ENCODE data around the gene PROM2. TPM values are rescaled to one million over a fixed set of nuclear protein-coding genes. Genes with fewer than 3 reads are reported as not detected.

Gene PROM2
- total RNA-seq, 1 donor from 2014 or later: 5.4 TPM

- H3K9me3 Mint-ChIP-seq (ENCODE audit: unreplicated experiment): peaks cover 7% of the 10 kb centered on the region
- peaks cover under 1% of the 10 kb centered on the region for H3K36me3 Mint-ChIP-seq (ENCODE audit: unreplicated experiment)
- no peak for DNase-seq
- no peak for TF ChIP-seq CTCF (IDR thresholded peaks at IDR 0.05; ENCODE audit: partially characterized antibody, unreplicated experiment)
- H3K4me1 Mint-ChIP-seq (ENCODE audit: low read depth, unreplicated experiment): peaks cover 5% of the 10 kb centered on the region
- no peak overlapping the region for H3K27ac Mint-ChIP-seq (ENCODE audit: unreplicated experiment)
- H3K4me3 Mint-ChIP-seq (ENCODE audit: unreplicated experiment): no peak overlapping the region
- peaks cover 24% of the 10 kb centered on the region for H3K27me3 Mint-ChIP-seq (ENCODE audit: unreplicated experiment)
Observed at GRCh38 chr2:95284886-95285541, 10.8 kb downstream of the PROM2 start.

- H3K27ac Mint-ChIP-seq (ENCODE audit: unreplicated experiment): no peak overlapping the region
- H3K4me1 Mint-ChIP-seq (ENCODE audit: low read depth, unreplicated experiment): peaks cover 5% of the 10 kb centered on the region
- H3K36me3 Mint-ChIP-seq (ENCODE audit: unreplicated experiment): peaks cover 6% of the 10 kb centered on the region
- DNase-seq: no peak
- no peak for TF ChIP-seq CTCF (IDR thresholded peaks at IDR 0.05; ENCODE audit: partially characterized antibody, unreplicated experiment)
- peaks cover 9% of the 10 kb centered on the region for H3K9me3 Mint-ChIP-seq (ENCODE audit: unreplicated experiment)
- no peak overlapping the region for H3K4me3 Mint-ChIP-seq (ENCODE audit: unreplicated experiment)
- peaks cover 23% of the 10 kb centered on the region for H3K27me3 Mint-ChIP-seq (ENCODE audit: unreplicated experiment)
Observed at GRCh38 chr2:95285542-95285932, 11.3 kb downstream of the PROM2 start.

GRCh38 chr2:95287336-95287735, 13.1 kb downstream of the PROM2 start:
- Mint-ChIP-seq H3K27ac (ENCODE audit: unreplicated experiment) (no peak overlapping the region), H3K27me3 (ENCODE audit: unreplicated experiment) (peaks cover 22% of the 10 kb centered on the region)
- no peak for TF ChIP-seq CTCF (IDR thresholded peaks at IDR 0.05; ENCODE audit: partially characterized antibody, unreplicated experiment)

DNA sequence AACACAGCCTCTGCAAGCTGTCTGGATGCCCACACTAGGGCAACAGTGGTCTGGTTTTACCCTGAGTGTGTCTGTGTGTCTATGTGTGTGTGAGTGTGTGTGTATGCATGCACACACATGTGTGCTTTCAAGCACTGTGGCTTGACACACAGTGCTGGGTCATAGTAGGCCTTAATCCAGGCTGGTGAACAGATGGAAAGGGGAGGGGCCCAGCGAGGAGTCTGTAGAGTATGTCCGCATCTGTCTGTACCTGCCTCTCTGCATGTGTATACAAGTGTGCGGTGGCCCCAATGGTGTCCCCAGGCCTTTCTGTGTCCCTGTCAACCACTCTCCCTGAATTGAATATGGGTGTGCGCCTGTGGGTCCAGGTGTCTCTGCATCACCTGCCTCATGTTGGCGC, 13.6 kb downstream of the PROM2 start:
- H3K27ac Mint-ChIP-seq (ENCODE audit: unreplicated experiment): no peak overlapping the region
- peaks cover 5% of the 10 kb centered on the region for H3K4me1 Mint-ChIP-seq (ENCODE audit: low read depth, unreplicated experiment)
- TF ChIP-seq CTCF (IDR thresholded peaks at IDR 0.05; ENCODE audit: partially characterized antibody, unreplicated experiment): no peak
- peaks cover 17% of the 10 kb centered on the region for H3K27me3 Mint-ChIP-seq (ENCODE audit: unreplicated experiment)
- H3K4me3 Mint-ChIP-seq (ENCODE audit: unreplicated experiment): no peak overlapping the region
- DNase-seq: no peak
- peaks cover 23% of the 10 kb centered on the region for H3K36me3 Mint-ChIP-seq (ENCODE audit: unreplicated experiment)
- H3K9me3 Mint-ChIP-seq (ENCODE audit: unreplicated experiment): peaks cover 11% of the 10 kb centered on the region

More at GRCh38 chr2:95287336-95287735, 13.1 kb downstream of the PROM2 start:
- Mint-ChIP-seq H3K9me3 (ENCODE audit: unreplicated experiment) (peaks cover 11% of the 10 kb centered on the region), H3K4me1 (ENCODE audit: low read depth, unreplicated experiment) (peaks cover 5% of the 10 kb centered on the region), H3K36me3 (ENCODE audit: unreplicated experiment) (peaks cover 21% of the 10 kb centered on the region), H3K4me3 (ENCODE audit: unreplicated experiment) (no peak overlapping the region)
- no peak for DNase-seq

DNA sequence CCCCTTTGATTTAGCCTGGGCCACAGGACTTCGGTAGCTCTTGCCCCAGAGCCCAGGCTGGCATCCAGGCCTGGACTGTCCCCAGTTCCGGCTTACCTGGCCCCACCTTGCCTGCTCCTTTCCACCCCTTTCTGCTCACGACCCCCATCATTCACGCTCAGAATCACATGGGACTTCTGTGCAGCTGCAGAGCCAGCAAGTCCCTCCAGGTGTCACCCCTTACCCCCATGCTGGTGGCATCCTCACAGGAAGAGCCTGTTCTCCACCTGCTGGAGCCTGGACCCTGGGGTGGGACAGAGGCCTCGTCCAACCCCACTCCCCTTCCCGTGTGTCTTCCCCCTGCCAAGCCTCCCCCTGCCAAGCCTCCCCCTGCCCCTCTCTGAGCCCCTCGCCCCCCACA, 15.0 kb downstream of the PROM2 start:
- H3K9me3 Mint-ChIP-seq (ENCODE audit: unreplicated experiment): peaks cover 10% of the 10 kb centered on the region
- no peak overlapping the region for H3K27ac Mint-ChIP-seq (ENCODE audit: unreplicated experiment)
- no peak overlapping the region for H3K4me3 Mint-ChIP-seq (ENCODE audit: unreplicated experiment)
- peaks cover 23% of the 10 kb centered on the region for H3K36me3 Mint-ChIP-seq (ENCODE audit: unreplicated experiment)
- TF ChIP-seq CTCF (IDR thresholded peaks at IDR 0.05; ENCODE audit: partially characterized antibody, unreplicated experiment): no peak
- peaks cover 5% of the 10 kb centered on the region for H3K4me1 Mint-ChIP-seq (ENCODE audit: low read depth, unreplicated experiment)
- no peak for DNase-seq
- H3K27me3 Mint-ChIP-seq (ENCODE audit: unreplicated experiment): peaks cover 14% of the 10 kb centered on the region
